SKM-1 treated with dmso at 0.1 percent for 144 hours (cell line): ENCODE measurements around the gene LENG9.
"Not testable (repeated sequence)": the region's sequence is repeated elsewhere in the genome, so short reads cannot be mapped to it uniquely, and the experiment has no call there.

Source experiments
- DNase-seq: peaks from one replicate; lab custom pipeline; 2025; ENCODE audit not compliant: unreplicated experiment; lab: John Stamatoyannopoulos, UW

The LENG9 gene

DNA sequence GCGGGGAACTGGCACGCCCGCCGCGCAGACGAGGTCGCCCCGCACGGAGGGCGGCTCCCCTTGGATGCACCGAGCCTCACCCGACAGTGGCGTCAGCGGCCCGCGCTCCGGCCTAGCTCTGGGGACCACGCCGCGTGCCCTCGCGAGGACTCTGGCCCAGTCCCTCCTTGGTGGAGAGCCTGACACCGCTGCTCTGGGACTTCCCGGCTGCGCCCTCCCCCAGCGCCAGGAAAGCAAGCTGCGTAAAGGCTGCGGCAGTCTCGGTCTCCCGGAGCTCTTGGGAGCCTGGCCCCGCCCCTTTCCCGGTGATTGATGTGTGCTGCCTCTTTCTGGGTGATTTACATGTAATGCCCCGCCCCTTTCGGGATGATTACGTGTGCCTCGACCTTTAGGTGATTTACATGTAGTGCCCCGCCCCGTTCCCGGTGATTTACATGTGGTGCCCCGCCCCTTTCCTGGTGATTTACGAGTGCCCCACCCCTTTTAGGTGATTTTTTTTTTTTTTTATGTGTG, at the start of gene LENG9:
LENG9 (minus strand) TSS at position 248 of the 513 bp plus-strand sequence. CDS start 252 bp downstream, outside the sequence.
- peak; percentile 79 for DNase-seq

DNA sequence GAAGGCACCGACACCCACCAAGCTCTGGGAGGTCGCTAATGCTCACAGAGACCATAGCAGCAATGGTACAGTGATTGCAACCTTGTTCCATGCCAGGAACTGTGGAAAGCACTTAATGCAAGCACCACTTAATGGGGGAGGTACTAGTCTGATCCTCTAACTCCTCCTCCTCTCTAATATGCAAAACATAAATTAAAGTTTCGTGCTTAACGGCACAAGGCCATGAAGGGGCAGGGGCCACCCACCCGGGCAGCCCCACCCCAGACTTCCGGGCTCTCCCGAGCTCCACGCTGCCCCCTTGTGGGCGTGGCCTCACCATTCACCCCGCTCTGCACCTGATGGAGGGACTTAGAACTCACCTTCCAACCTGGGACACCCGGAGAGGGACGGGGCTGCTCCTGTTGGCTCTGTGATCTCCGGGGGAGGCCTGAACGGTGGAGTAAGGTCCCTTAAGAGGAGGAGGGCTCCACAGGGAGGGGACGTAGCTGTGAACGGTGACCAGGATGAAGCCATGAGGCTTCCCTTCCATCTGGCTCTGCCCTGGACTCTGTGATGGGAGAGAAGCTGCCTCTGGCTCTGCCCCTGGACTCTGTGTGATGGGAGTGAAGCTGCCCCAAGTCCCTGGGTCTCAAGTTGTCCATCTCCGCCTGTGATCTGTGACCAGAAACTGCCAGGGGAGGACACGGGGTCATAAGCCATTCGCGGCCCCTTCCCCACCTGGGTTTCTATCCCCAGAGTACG, 45.8 kb upstream of the LENG9 start:
- DNase-seq: not testable (repeated sequence)

DNA sequence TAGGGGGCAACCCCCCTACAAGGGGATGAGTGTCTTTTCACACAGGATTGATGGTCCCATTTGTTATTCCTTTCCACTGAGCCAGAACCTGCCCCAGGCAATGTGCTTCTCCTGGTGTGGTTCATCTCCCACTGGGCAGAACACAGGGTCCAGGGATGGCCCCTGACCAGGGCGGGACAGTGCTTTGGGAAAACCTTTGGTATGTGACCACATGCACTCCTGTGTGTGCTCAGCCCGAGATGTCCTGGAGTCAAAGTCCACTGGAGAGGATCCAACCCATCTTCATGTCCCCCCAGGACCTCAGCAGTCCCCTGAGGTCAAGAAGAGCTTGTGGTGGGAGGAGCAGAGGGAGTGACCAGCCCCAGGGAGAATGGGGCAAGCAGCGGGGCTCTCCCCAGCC, 44.9 kb upstream of the LENG9 start:
- not testable (repeated sequence) for DNase-seq

GRCh38 chr19:54507824-54508223, 44.2 kb upstream of the LENG9 start:
- no peak for DNase-seq

DNA sequence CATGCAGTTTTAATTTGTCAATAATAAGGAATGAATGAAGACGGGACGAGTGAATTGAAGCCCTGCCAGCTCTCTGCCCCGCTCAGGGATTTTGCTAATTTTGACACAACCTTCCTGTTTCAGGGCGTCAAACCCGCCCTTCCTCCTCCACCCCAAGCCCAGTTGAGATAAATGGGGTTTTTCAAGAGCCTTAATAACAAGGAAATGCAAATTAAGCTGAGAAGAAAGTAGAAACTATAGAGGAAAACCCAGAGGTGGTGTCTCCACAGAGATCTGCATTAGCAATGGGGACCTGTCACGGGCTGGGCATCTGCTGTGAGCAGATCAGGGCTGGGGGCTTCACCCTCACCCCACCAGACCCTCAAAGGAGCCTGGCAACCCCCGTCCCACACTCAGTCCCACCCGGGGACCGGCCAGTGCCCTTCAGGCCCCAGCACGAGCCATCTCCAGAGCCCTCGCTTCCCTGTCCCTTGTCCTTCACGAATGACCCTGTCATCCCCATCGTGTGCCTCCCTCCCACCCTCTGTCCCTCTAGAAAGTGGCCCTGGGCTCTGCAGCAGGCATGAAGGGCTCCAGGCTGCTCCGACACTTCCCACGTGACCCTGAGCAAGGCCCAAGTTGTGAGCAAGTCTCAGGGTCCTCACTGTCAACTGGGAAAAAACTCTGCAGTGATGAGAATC, 43.6 kb upstream of the LENG9 start:
- DNase-seq: not testable (repeated sequence)

DNA sequence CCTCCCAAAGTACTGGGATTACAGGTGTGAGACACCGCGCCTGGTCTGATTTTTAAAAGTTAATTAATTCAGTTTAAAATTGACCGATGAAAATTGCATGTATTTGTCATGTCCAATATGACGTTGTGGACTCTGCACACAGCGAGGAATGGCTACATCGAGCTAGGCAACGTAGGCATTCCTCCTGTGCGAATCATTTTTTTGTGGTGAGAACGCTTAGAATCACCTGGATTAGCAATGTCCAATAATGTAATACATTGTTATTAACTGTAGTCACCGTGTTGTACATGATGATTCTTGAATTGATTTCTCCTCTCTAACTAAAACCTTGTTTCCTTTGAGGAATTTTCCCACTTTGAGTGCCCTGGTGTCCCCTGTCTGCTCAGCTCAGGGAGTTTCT, 42.5 kb upstream of the LENG9 start:
- no peak for DNase-seq

GRCh38 chr19:54505542-54505941, 42.0 kb upstream of the LENG9 start:
- DNase-seq: not testable (repeated sequence)

DNA sequence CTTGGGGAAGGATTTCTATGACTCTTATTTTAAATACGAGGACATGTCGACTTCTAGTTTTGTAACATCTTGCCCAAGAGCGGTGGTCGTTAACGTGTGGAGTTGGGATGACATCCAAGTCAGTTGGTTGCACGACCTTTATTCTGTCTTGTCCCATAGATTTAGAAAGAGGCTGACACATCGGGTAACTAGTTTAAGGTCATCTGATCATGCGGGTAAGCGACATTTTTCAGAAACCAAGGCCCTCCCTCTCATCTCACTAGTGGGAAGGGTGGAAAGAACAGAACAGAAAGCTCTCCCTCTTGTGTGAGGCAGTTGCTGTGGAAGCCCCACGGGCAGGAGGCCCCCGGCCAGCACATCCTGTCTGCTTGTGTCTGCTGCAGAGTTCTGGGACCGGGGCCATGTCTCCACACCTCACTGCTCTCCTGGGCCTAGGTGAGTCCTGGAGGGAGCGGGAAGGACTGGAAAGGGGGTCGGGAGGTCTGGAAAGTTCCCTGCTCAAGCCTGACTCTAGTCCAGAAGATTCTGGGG, 39.0 kb upstream of the LENG9 start, which contains the start of gene LAIR2:
LAIR2 (plus strand) TSS at position 314 of the 531 bp plus-strand sequence; CDS start at position 402, 88 bp downstream.
- no peak for DNase-seq

DNA sequence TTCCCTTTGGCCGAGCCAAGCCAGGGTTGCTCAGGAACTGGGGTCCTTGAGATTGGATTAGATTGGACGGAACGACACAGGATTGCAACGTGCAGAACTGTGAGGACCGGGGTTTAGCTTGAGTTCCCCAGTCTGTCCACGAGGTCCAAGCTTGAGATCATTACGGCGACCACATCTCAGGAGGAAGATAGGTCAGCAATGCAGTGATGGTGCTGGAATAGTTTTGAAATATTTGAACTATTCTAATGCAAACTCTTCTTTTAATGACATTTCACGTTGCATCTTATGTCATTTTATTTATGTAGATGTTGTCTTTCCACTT, 34.8 kb upstream of the LENG9 start:
- not testable (repeated sequence) for DNase-seq

DNA sequence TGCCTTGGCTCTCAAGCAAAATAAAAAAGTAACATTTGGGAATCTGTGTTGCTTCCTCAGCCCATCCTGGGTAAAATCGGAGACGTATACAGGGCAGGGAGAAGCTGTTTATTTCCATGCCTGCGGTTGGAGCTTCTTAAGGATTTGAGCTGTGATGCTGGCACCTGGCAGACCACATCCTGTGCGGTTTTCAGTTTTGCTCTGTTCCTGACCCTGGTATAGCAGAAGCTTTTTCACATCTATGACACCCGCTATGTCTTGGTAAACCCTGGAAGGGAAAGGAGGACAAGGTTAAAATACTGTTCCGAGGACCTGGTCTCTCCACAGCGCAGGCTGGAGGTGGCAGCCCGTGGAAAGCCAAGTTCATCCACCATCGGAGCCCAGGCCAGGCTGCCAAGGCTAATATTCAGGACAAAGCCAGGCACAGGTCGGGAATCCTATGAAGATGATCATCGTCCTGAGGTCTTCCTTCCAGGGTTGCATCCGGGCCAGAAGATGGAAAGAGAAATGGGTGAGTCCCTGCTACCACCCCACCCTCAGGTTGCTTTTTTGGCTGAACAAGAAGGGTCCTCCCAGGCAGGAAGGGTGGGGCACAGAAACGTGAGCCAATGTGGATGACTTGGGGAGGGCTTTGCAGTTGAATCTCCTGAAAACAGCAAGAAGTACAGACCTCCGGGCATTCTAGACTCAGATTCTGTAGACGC, 34.3 kb upstream of the LENG9 start:
- not testable (repeated sequence) for DNase-seq

DNA sequence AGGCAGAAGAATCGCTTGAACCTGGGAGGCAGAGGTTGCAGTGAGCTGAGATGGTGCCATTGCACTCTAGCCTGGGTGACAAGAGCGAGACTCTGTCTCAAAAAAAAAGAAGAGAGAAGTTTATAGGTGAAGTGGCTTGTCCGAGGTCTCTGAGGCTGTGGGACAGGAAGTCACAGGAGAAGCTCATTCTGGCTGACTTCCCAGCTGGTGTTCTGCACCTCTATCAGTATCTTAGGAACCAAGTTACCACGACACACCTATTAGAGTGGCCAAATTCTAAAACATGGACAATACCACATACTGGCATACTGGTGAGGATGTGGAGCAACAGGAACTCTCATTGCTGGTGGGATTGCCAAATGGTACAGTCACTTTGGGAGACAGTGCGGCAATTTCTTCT, 31.7 kb upstream of the LENG9 start:
- DNase-seq: not testable (repeated sequence)

DNA sequence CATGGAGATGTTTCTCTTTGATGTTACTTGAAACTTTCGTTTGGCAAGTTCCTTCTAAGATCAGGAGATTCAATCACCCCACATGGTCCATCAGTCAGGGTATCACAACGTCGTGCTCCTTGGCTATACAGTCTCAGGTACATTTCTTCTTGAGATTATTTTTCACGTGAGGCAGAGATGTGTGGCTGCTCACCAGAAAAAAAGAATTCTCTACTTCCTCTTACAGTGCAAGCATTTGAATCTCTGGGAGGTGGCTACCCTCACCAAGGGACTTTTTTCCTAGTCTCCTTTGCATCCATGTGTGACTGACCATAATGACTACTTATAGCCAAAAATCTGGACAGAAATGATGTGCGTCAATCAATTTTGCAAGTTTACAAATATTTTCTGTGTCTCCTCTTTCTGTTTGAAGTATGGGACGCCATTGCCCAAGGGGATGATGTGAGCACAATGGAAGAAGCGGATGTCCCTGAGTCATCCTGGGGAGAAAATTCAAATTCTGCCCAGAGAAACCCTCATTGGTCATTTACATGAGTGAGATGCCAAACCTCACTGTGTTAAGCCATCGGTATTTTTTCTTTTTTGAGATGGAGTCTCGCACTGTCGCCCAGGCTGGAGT, 30.5 kb upstream of the LENG9 start:
- DNase-seq: no peak

DNA sequence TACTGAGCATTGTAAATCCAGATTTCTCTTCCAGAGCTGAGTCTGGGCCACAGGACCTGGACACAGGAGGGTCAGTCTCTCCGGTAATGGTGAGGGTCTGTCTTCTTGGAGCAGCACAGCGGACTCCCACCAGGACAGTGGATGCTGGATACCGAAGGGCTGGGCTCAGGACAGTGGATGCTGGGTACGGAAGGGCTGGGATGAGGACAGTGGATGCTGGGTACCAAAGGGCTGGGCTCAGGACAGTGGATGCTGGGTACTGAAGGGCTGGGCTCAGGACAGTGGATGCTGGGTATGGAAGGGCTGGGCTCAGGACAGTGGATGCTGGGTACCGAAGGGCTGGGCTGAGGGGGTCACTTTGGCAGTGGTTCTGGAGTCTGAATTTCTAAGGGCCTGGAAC, 29.5 kb upstream of the LENG9 start:
- DNase-seq: not testable (repeated sequence)

GRCh38 chr19:54492568-54492967, 29.0 kb upstream of the LENG9 start:
- DNase-seq: no peak

DNA sequence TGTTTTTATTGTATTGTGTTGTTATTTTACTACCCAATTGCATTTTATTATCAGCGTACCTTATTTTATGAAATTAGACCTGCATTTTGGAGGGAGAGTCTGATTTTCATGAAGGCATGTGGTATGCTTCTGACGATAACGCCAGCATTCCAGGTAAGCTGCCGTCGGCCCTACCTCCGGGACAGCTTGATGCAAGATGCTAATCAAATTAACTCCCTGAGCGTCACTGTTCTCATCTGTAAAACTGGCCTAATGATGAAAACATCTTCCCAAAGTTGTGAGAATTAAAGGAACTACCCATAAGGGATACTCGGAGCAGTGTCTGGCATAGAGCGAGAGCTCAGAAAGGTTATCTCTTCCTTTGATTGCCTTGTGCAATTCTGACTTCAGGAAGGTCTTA, 26.2 kb upstream of the LENG9 start:
- DNase-seq: no peak

DNA sequence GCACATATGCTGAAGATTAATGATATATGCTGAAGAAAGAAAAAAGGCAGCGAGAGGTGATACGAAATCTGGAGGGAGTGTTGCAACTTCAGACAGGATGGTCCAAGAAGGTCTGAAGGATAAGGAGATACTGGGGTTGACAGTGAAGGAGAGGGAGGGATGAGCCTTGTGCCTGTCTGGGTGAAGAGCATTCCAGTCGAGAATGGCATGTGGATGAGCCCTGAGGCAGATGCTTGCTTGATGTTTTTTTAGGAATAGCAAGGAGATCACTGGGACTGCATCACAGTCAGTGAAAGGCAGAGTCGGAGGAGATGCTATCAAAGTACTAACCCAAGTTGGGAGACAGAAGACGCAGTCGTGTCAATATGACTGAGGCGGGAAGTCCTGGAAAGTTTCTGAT, 25.8 kb upstream of the LENG9 start:
- no peak for DNase-seq

DNA sequence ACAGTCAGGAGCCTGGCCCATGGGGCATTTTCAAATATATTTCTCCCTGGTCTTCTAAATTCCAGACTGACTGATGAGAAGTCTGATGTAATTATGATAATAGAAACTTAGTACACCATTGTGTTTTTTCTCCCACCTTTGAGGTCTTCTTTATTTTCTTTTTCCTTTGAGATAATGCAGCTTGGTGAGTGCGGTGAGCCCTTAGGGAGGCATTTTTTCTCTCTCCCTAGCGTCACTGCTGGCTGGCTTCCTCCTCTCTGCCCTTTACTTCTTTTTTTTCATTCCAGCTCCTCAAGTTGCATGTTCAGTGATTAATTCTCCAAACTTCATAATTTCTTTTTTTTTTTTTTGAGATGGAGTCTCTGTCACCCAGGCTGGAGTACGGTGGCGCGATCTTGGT, 22.3 kb upstream of the LENG9 start:
- DNase-seq: no peak

GRCh38 chr19:54484451-54484850, 20.9 kb upstream of the LENG9 start:
- no peak for DNase-seq

- no peak for DNase-seq
Observed at GRCh38 chr19:54482889-54483288, 19.3 kb upstream of the LENG9 start.

GRCh38 chr19:54481326-54481930, 17.9 kb upstream of the LENG9 start:
- DNase-seq: peak; percentile 17

DNA sequence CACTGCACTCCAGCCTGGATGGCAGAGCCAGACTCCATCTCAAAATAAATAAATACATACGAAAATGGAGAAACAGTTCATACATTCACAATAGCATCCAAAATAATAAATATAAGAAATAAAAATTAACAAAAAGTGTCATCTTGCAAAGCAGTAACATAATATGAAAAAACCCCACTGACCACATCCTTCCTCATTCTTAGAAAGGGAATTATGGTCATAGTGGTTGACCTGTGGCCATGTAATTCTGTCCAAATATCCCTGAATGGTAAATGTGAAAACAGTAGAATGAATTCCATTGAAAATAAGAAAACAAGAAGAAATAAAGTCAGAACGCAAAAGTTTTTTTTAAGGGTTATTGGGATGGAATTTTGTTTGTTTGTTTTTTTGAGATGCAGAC, 16.5 kb upstream of the LENG9 start:
- peak; percentile 14 for DNase-seq
